Hepatocyte (in vitro differentiated cells): Measurements from ENCODE around the gene ALPP. TPM values are rescaled to one million over a fixed set of nuclear protein-coding genes. Genes with fewer than 3 reads are reported as not detected.
"Not testable (repeated sequence)": the region's sequence is repeated elsewhere in the genome, so short reads cannot be mapped to it uniquely, and the experiment has no call there.

Experiments
- DNase-seq: peaks from one replicate; pipeline ENCODE4 v3.0.0-alpha.2; 2016; ENCODE audit warnings: low spot score
- H2AFZ ChIP-seq: fragments of 200-600 bp; sonication (generic); 2 replicates; pipeline ENCODE4 v1.6.0; 2016; ENCODE audit warnings: antibody characterized with exemption, mild to moderate bottlenecking
- H3K27ac ChIP-seq: fragments of 200-600 bp; sonication (generic); 2 replicates; pipeline ENCODE4 v1.5.1; 2016; ENCODE audit warnings: mild to moderate bottlenecking
- H3K27me3 ChIP-seq: fragments of 200-600 bp; sonication (generic); 2 replicates; pipeline ENCODE4 v1.6.1; 2016
- H3K36me3 ChIP-seq: fragments of 200-600 bp; sonication (generic); replicated peaks from 2 replicates; pipeline ENCODE4 v1.5.1; 2016; ENCODE audit warnings: low read depth; ENCODE audit not compliant: insufficient read depth
- H3K4me1 ChIP-seq: fragments of 200-600 bp; sonication (generic); 2 replicates; pipeline ENCODE4 v1.5.1; 2016; ENCODE audit warnings: mild to moderate bottlenecking, moderate library complexity; ENCODE audit not compliant: insufficient read depth
- H3K4me2 ChIP-seq: fragments of 200-600 bp; sonication (generic); 2 replicates; pipeline ENCODE4 v1.6.0; 2016
- H3K4me3 ChIP-seq: fragments of 200-600 bp; sonication (generic); 2 replicates; pipeline ENCODE4 v1.5.1; 2016; ENCODE audit warnings: mild to moderate bottlenecking
- H3K79me2 ChIP-seq: fragments of 200-600 bp; sonication (generic); 2 replicates; pipeline ENCODE4 v1.6.0; 2017; ENCODE audit warnings: mild to moderate bottlenecking
- H3K9me2 ChIP-seq: fragments of 200-600 bp; sonication (generic); replicated peaks from 2 replicates; pipeline ENCODE4 v1.6.0; 2017; ENCODE audit warnings: mild to moderate bottlenecking; ENCODE audit not compliant: insufficient read depth
- H3K9me3 ChIP-seq: fragments of 200-600 bp; sonication (generic); 2 replicates; pipeline ENCODE4 v1.5.1; 2016; ENCODE audit warnings: low read depth, mild to moderate bottlenecking
- H4K20me1 ChIP-seq: fragments of 200-600 bp; sonication (generic); 2 replicates; pipeline ENCODE4 v1.6.0; 2016; ENCODE audit warnings: mild to moderate bottlenecking; ENCODE audit not compliant: insufficient read depth, poor library complexity, severe bottlenecking
- CTCF ChIP-seq: fragments of 200-600 bp; sonication (generic); IDR thresholded peaks from 2 replicates; pipeline ENCODE4 v1.5.1; 2016; ENCODE audit warnings: antibody characterized with exemption, mild to moderate bottlenecking; ENCODE audit not compliant: poor library complexity
- EZH2 ChIP-seq: fragments of 200-600 bp; sonication (generic); IDR thresholded peaks from 2 replicates; pipeline ENCODE4 v1.6.1; 2016; ENCODE audit warnings: antibody characterized with exemption, mild to moderate bottlenecking, borderline replicate concordance
- EZH2phosphoT487 ChIP-seq: fragments of 200-600 bp; sonication (generic); IDR thresholded peaks from one replicate; pipeline ENCODE4 v1.6.1; 2018; ENCODE audit warnings: antibody characterized with exemption, mild to moderate bottlenecking, low read depth, moderate library complexity; ENCODE audit not compliant: unreplicated experiment, severe bottlenecking
- WGBS: methylation state at CpG from one replicate; pipeline ENCODE4 v1.1.6; 2016; ENCODE audit warnings: low lambda C conversion rate; ENCODE audit errors: missing lambda C conversion rate; 5-methylcytosine and 5-hydroxymethylcytosine counted together
- polyA plus RNA-seq: library from polyadenylated mRNA; unstranded; fragments of >200 nt; fragmentation: Nextera tagmentation; extraction: Ambion mirVana; gene quantifications from 2 replicates; pipeline ENCODE4 v1.2.1, GENCODE V29; 2016
- total RNA-seq: library from RNA; depleted of rRNA; stranded (reverse); fragments of >200 nt; gene quantifications from 2 replicates; pipeline ENCODE4 v1.2.3, GENCODE V29; 2014

The ALPP gene
- total RNA-seq (6.5 and 8.7 TPM in 2 replicates), polyA plus RNA-seq (1.2 and 1.3 TPM in 2 replicates)

DNA sequence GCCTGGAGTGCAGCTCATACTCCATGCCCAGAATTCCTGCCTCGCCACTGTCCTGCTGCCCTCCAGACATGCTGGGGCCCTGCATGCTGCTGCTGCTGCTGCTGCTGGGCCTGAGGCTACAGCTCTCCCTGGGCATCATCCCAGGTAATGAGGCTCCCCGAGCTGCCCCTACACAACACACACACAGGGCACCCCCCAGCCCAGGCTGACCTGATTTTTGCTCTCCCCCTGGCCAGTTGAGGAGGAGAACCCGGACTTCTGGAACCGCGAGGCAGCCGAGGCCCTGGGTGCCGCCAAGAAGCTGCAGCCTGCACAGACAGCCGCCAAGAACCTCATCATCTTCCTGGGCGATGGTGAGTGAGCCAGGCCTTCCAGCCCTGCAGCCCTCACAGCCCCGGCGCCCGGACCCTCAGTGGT is at the start of gene ALPP:
Gene ALPP, plus strand, starts transcription at position 17 of the 417 bp plus-strand sequence. Its CDS starts 52 bp downstream, at position 69.
- H4K20me1 ChIP-seq, H2AFZ ChIP-seq, H3K9me3 ChIP-seq, H3K4me3 ChIP-seq, DNase-seq, H3K4me1 ChIP-seq, H3K27ac ChIP-seq, H3K79me2 ChIP-seq, H3K4me2 ChIP-seq, H3K9me2 ChIP-seq, H3K36me3 ChIP-seq, H3K27me3 ChIP-seq: not testable (repeated sequence)
- 100% methylated on average over 12 of the region's 12 CpGs for WGBS

DNA sequence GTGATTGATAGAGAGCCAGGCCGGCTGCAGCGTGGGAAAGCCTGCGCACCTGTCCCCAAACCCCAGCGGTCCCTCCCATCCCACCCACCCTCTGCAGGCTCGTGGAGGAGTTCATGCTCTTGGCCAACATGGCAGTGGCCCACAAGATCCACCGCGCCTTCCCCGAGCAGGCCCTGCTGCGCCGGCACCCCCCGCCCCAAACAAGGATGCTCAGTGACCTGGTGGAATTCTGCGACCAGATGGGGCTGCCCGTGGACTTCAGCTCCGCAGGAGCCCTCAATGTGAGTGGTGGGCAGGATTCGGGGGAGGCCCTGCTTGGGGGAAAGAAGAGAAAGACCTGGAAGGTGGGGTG is 48.9 kb upstream of the ALPP start:
- 89% methylated on average over 10 of the region's 15 CpGs for WGBS
- no peak overlapping the region for H3K27ac ChIP-seq
- TF ChIP-seq EZH2 (no peak), EZH2phosphoT487 (no peak), CTCF (no peak)
- no peaks in the 10 kb centered on the region for H3K9me3 ChIP-seq
- DNase-seq, result no peak
- H3K9me2 ChIP-seq, result no peaks in the 10 kb centered on the region
- no peak overlapping the region for H2AFZ ChIP-seq
- H3K4me1 ChIP-seq, result no peaks in the 10 kb centered on the region
- no peaks in the 10 kb centered on the region for H4K20me1 ChIP-seq
- no peak overlapping the region for H3K4me3 ChIP-seq
- no peaks in the 10 kb centered on the region for H3K27me3 ChIP-seq
- H3K79me2 ChIP-seq, result no peaks in the 10 kb centered on the region
- H3K4me2 ChIP-seq, result no peak overlapping the region
- H3K36me3 ChIP-seq, result no peaks in the 10 kb centered on the region

GRCh38 chr2:232330068-232330999 is 48.2 kb upstream of the ALPP start:
- no peaks in the 10 kb centered on the region for H3K4me1 ChIP-seq
- no peak overlapping the region for H3K27ac ChIP-seq
- no peaks in the 10 kb centered on the region for H3K9me2 ChIP-seq
- TF ChIP-seq EZH2 (no peak), CTCF (no peak), EZH2phosphoT487 (no peak)
- no peaks in the 10 kb centered on the region for H3K27me3 ChIP-seq
- H3K4me3 ChIP-seq, result no peak overlapping the region
- no peaks in the 10 kb centered on the region for H3K9me3 ChIP-seq
- no peaks in the 10 kb centered on the region for H3K36me3 ChIP-seq
- WGBS, result 87% methylated on average over 13 of the region's 17 CpGs
- no peak overlapping the region for H3K4me2 ChIP-seq
- no peaks in the 10 kb centered on the region for H4K20me1 ChIP-seq
- H3K79me2 ChIP-seq, result no peaks in the 10 kb centered on the region
- no peak overlapping the region for H2AFZ ChIP-seq
- DNase-seq, result no peak

DNA sequence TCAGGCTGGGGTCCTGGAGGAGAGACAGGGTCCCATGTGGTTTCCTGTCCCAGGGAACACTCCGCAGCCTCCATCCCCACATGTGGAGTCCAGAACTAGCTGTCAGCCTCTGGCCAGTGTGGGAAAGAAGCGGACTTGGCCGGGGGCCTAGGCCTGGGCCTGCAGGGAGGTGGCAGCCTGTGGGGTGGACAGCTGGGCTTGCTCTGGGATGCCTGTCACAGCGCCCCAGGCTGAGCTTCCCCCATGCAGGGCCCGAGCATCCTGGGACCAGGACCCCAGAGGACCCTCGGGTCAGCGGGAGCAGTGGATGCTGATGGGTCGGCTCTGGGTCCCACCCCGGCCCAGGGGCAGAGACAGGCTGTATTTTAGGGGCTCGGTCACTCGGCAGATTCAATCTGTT is 47.5 kb upstream of the ALPP start:
- H3K27ac ChIP-seq, H4K20me1 ChIP-seq, H3K4me2 ChIP-seq, H3K36me3 ChIP-seq, DNase-seq, H3K4me1 ChIP-seq, H3K9me3 ChIP-seq, H3K79me2 ChIP-seq, H3K27me3 ChIP-seq, H3K9me2 ChIP-seq, H3K4me3 ChIP-seq, H2AFZ ChIP-seq: not testable (repeated sequence)
- WGBS, result 87% methylated on average over 11 of the region's 11 CpGs

DNA sequence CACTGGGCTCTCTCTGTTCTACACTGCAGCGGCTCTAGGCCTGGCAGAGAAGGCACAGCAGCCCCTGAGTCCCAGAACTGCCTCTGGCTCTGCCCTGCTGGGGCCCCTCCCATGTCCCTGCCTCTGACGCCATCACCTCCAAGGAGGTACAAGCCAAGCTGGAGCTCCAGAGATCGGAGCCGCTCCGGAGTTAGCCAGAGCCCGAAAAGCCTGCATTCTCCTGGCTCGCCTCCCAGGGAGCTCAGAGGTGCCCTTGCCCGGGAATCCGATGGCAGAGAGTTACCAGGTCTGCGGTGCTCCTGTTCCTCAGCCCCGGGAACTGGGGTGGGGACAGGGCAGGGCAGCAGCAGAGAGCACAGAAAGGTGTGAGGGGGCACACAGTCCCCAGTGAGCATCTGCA is 46.9 kb upstream of the ALPP start:
- H3K9me3 ChIP-seq, H2AFZ ChIP-seq, H3K4me3 ChIP-seq, H4K20me1 ChIP-seq, H3K4me1 ChIP-seq, H3K79me2 ChIP-seq, H3K4me2 ChIP-seq, DNase-seq, H3K27me3 ChIP-seq, H3K9me2 ChIP-seq, H3K27ac ChIP-seq, H3K36me3 ChIP-seq: not testable (repeated sequence)
- WGBS, result 81% methylated on average over 11 of the region's 11 CpGs

- H3K4me2 ChIP-seq, H3K4me3 ChIP-seq, H3K27me3 ChIP-seq, H4K20me1 ChIP-seq, H3K4me1 ChIP-seq, H2AFZ ChIP-seq, H3K9me3 ChIP-seq, H3K79me2 ChIP-seq, H3K27ac ChIP-seq, H3K9me2 ChIP-seq, DNase-seq, H3K36me3 ChIP-seq: not testable (repeated sequence)
- WGBS, result 83% methylated on average over 22 of the region's 26 CpGs
These were observed 46.2 kb upstream of the ALPP start for GRCh38 chr2:232332244-232332939.
